ENCODE data around the gene CGN. TPM values are rescaled to one million over a fixed set of nuclear protein-coding genes. Genes with fewer than 3 reads are reported as not detected.

The CGN gene
- total and polyA plus RNA-seq, 11 donors = 0.08 to 21.0 (median 0.19) TPM; not detected in 4

DNA sequence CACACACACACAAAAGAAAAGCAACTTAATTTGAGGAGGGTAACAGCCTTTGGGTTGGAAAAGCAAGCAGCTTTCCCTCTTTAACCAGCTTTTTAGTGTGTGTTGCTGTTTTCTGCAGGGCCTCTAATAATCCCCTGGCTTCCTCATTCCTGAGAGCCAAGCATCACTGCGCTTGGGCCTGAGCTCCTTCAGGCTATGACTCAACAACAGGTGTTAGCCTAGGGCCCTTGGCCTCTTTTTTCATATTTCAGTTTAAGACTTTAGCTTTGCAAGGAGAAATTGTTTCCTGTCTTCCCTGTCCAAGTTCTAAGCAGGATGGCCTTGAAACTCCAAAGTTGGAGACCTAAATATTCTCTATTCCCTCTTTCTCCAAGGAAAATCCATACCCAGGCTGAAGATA, 74.4 kb downstream of the CGN start:
- Histone ChIP-seq H3K27ac (peak overlapping the region in 3 of 12 donors; percentile 24 to 37 (median 34)), H3K4me3 (no peak overlapping the region), H3K4me1 (peaks cover 0 to 7% (median 0%) of the 10 kb centered on the region in 12 donors), H3K27me3 (no peaks in the 10 kb centered on the region), H3K9me3 (peaks cover 0 to 3% (median 0%) of the 10 kb centered on the region in 12 donors), H3K36me3 (peaks cover 0 to 13% (median 6%) of the 10 kb centered on the region in 9 donors)
- TF ChIP-seq, protein P1, sequence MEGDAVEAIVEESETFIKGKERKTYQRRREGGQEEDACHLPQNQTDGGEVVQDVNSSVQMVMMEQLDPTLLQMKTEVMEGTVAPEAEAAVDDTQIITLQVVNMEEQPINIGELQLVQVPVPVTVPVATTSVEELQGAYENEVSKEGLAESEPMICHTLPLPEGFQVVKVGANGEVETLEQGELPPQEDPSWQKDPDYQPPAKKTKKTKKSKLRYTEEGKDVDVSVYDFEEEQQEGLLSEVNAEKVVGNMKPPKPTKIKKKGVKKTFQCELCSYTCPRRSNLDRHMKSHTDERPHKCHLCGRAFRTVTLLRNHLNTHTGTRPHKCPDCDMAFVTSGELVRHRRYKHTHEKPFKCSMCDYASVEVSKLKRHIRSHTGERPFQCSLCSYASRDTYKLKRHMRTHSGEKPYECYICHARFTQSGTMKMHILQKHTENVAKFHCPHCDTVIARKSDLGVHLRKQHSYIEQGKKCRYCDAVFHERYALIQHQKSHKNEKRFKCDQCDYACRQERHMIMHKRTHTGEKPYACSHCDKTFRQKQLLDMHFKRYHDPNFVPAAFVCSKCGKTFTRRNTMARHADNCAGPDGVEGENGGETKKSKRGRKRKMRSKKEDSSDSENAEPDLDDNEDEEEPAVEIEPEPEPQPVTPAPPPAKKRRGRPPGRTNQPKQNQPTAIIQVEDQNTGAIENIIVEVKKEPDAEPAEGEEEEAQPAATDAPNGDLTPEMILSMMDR (IDR thresholded peaks at IDR 0.05) = no peak
- TF ChIP-seq POLR2A (IDR thresholded peaks at IDR 0.05) = no peak
- intact Hi-C loops (cut with DNase I) = no loop called here
- 0 to 54% (median 34%) methylated on average over 1 of the region's 1 CpG for WGBS, 4 donors
- no peak for DNase-seq
- ATAC-seq = peak; percentile 42 to 89 (median 68)

MicroRNA genes within 50 kb of the gene (microRNA counts, 767-probe panel; counts per million panel counts)
- microRNA hsa-miR-554 = 2,151 to 2,165 counts per million in 2 donors

Small RNA genes within 50 kb of the gene (microRNA-seq; reads per million reads assigned to microRNA genes)
- 0 reads per million in 4 donors for gene MIR554

Other genes starting within 250 kb of the CGN start
- gene ZNF687, start 229.1 kb upstream of the CGN start, total RNA-seq = 10 to 100 TPM; 10.9 to 30.3 (median 14.3) TPM
- gene ZNF687, start 229.1 kb upstream of the CGN start, polyA plus RNA-seq = 10 to 100 TPM in 1 of 2 donors, 1 to 10 TPM in 1; 6.9 to 11.1 TPM
- 10 to 100 TPM; 34.9 to 76.0 (median 49.8) TPM for gene PI4KB, start 184.0 kb upstream of the CGN start, total RNA-seq
- 10 to 100 TPM; 17.4 to 41.2 TPM for gene PI4KB, start 184.0 kb upstream of the CGN start, polyA plus RNA-seq
- 10 to 100 TPM; 14.0 to 49.3 (median 22.1) TPM for gene RFX5, start 164.1 kb upstream of the CGN start, total RNA-seq
- gene RFX5, start 164.1 kb upstream of the CGN start, polyA plus RNA-seq = 10 to 100 TPM; 10.8 to 11.3 TPM
- 10 to 100 TPM; 27.6 to 97.8 (median 48.7) TPM for gene SELENBP1, start 138.7 kb upstream of the CGN start, total RNA-seq
- 10 to 100 TPM; 14.3 to 37.9 TPM for gene SELENBP1, start 138.7 kb upstream of the CGN start, polyA plus RNA-seq
- gene PSMB4, start 111.8 kb upstream of the CGN start, total RNA-seq = 100 to 1,000 TPM; 173 to 237 (median 212) TPM
- gene PSMB4, start 111.8 kb upstream of the CGN start, polyA plus RNA-seq = 100 to 1,000 TPM; 345 to 367 TPM
- gene POGZ, start 51.9 kb upstream of the CGN start, total RNA-seq = 10 to 100 TPM; 26.0 to 64.3 (median 35.5) TPM
- gene POGZ, start 51.9 kb upstream of the CGN start, polyA plus RNA-seq = 10 to 100 TPM; 11.4 to 20.6 TPM
- 10 to 100 TPM in 1 of 9 donors, 1 to 10 TPM in 8; 2.1 to 13.6 (median 4.3) TPM for gene TUFT1, start 28.9 kb downstream of the CGN start, total RNA-seq
- 1 to 10 TPM; 2.4 to 5.0 TPM for gene TUFT1, start 28.9 kb downstream of the CGN start, polyA plus RNA-seq
- gene SNX27, start 100.7 kb downstream of the CGN start, total RNA-seq = 10 to 100 TPM; 21.6 to 39.4 (median 33.2) TPM
- gene SNX27, start 100.7 kb downstream of the CGN start, polyA plus RNA-seq = 10 to 100 TPM in 1 of 2 donors, 1 to 10 TPM in 1; 9.6 to 17.6 TPM
- not detected for gene CELF3, start 205.4 kb downstream of the CGN start, total RNA-seq
- not detected for gene CELF3, start 205.4 kb downstream of the CGN start, polyA plus RNA-seq
- gene RIIAD1, start 210.1 kb downstream of the CGN start, total RNA-seq = 10 to 100 TPM in 2 of 9 donors, 1 to 10 TPM in 6, not detected in 1; 2.3 to 20.8 (median 6.0) TPM
- gene RIIAD1, start 210.1 kb downstream of the CGN start, polyA plus RNA-seq = 10 to 100 TPM in 1 of 2 donors, not detected in 1; 13.1 TPM

All from heart left ventricle (tissue), 16 donors.